Measurements from ENCODE around the gene AMOTL1.

DNA sequence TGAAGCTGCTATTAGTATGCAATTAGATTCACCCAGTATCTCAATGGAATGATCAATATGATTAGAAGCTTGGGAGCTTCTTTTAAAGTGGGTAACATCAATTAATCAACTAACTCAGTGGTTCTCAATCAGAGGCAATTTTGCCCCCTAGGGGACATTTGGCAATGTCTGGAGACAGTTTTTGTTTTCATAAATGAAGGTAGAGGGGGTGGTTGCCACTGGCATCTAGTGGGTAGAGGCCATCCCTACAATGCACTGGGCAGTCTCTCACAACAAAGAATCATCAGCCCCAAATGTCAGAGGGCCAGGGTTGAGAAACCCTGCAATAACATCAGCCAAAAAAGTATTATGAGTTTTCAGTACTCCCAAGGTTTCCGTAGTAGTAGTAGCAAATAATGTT is 5.9 kb upstream of the AMOTL1 start:
- TF ChIP-seq, protein P1, sequence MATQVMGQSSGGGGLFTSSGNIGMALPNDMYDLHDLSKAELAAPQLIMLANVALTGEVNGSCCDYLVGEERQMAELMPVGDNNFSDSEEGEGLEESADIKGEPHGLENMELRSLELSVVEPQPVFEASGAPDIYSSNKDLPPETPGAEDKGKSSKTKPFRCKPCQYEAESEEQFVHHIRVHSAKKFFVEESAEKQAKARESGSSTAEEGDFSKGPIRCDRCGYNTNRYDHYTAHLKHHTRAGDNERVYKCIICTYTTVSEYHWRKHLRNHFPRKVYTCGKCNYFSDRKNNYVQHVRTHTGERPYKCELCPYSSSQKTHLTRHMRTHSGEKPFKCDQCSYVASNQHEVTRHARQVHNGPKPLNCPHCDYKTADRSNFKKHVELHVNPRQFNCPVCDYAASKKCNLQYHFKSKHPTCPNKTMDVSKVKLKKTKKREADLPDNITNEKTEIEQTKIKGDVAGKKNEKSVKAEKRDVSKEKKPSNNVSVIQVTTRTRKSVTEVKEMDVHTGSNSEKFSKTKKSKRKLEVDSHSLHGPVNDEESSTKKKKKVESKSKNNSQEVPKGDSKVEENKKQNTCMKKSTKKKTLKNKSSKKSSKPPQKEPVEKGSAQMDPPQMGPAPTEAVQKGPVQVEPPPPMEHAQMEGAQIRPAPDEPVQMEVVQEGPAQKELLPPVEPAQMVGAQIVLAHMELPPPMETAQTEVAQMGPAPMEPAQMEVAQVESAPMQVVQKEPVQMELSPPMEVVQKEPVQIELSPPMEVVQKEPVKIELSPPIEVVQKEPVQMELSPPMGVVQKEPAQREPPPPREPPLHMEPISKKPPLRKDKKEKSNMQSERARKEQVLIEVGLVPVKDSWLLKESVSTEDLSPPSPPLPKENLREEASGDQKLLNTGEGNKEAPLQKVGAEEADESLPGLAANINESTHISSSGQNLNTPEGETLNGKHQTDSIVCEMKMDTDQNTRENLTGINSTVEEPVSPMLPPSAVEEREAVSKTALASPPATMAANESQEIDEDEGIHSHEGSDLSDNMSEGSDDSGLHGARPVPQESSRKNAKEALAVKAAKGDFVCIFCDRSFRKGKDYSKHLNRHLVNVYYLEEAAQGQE (IDR thresholded peaks at IDR 0.05; ENCODE audit: insufficient replicate concordance, low read depth), result no peak
- no peak for TF ChIP-seq POLR2AphosphoS5 (IDR thresholded peaks at IDR 0.05; ENCODE audit: low read depth)
